Measurements from ENCODE around the gene ZGPAT.

The ZGPAT gene

GRCh38 chr20:63753381-63753780, 45.5 kb downstream of the ZGPAT start:
- no peak overlapping the region for H3K27ac ChIP-seq
- no peak for TF ChIP-seq CTCF (conservative IDR thresholded peaks at IDR 0.05)

DNA sequence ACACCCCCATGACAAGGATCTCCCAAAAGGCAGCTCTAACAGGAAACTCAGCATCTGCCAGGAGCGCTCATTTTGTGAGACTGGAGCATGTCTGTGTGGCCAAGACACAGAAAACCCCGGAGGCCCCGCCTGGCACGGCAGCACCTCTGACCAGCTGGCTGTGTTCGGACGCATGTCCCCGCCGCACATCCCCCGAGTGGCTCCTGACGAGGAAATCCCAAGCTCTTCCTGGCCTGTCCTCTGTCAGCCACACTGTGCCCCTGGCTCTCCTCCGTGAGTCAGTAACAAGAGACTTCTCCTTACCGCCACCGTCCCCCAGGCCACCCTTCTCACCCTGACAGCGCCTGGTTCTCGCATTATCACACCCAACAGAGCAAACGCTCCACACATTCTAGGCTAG, 46.2 kb downstream of the ZGPAT start:
- TF ChIP-seq CTCF (conservative IDR thresholded peaks at IDR 0.05) = no peak
- no peak overlapping the region for H3K27ac ChIP-seq

DNA sequence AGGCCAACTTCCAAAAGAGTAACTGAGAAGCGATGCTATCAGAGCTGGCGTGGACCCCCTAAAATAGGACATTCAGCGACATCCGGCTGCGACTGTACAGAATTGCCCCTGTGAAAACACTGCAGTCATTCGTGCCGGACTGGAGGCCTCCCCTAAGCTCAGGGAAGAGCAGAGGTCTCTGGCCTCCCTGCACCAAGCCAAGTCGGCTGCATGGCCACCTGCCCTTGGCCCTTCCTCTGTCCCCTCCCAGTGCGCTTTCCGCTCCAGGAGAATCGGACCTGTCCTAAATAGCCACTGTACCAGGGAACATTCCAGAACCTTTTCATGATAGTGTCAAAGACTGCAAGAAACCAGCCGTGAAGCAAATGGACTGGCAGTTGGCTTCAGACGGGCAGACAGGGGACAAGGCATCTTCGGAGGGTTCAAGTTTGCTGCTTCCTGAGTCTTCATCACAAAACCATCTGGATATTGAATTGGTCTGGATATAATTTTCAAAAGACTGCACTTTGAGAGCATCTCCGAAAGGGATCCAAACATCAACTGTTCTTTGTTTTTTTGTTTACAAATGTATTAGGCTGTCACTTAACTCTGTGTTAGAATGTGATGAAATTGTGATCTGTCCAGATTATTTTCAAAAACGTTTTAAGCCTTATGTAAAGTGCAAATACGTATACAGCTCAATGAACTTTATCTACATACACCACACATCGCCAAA, 48.3 kb downstream of the ZGPAT start:
- no peak for TF ChIP-seq CTCF (conservative IDR thresholded peaks at IDR 0.05)
- H3K27ac ChIP-seq = no peak overlapping the region

GRCh38 chr20:63756648-63756991, 48.8 kb downstream of the ZGPAT start:
- no peak for TF ChIP-seq CTCF (conservative IDR thresholded peaks at IDR 0.05)
- no peak overlapping the region for H3K27ac ChIP-seq

DNA sequence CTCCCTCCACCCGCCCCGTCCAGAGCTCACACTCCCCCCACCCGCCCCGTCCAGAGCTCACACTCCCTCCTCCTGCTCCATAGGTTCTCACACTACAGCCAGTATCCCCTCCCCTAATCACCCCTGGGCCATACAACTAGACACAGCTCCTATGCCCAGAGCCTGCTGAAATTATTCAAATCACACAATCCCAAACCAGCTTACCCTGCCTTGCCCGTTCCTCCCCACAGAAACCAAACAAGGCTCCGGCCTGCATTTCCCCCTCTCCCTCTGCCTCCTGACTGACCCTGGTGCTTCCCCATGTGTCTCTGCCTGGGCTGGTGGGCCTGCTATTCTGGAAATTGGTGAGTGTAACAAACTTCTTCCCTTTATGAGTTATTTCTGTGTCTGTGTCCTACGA, 50.3 kb downstream of the ZGPAT start:
- no peak for TF ChIP-seq CTCF (conservative IDR thresholded peaks at IDR 0.05)
- H3K27ac ChIP-seq = no peak overlapping the region

DNA sequence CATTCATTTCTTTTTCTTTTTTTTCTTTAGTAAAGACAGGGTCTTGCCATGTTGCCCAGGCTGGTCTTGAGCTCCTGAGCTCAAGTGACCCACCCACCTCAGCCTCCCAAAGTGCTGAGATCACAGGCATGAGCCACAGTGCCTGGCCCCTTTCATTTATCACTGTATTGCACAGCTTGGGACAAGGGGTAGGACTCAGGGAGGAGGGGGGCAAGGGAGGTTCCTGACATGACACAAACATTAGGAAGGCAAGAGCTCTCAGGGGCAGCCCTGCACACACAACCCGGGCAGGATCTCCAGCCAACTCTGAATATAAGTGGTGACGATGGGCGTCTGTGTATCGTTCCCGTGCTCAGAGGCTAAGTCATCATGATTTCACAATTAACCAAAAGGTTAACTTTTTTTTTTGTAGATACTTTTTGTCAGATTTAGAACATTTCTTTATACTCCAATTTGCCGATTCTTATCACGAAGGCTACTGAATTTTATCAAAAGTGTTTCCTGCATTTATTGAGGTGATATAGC, 51.6 kb downstream of the ZGPAT start:
- TF ChIP-seq CTCF (conservative IDR thresholded peaks at IDR 0.05) = no peak
- no peak overlapping the region for H3K27ac ChIP-seq

GRCh38 chr20:63765082-63765873, 57.4 kb downstream of the ZGPAT start:
- H3K27ac ChIP-seq = no peak overlapping the region
- no peak for TF ChIP-seq CTCF (conservative IDR thresholded peaks at IDR 0.05)
